B cell (primary cell): ENCODE results near the gene NRXN2. TPM values are rescaled to one million over a fixed set of nuclear protein-coding genes. Genes with fewer than 3 reads are reported as not detected.

Experiments
- ATAC-seq: fragments of 200-7000 bp; cut with Tn5 transposase; one replicate; pipeline ENCODE4 v1.10.0; 2021; ENCODE audit warnings: low read depth, mild to moderate bottlenecking, moderate number of reproducible peaks, moderate library complexity
- CTCF ChIA-PET: fragments of 350-600 bp; sonication (Branson Sonifier 250); formaldehyde crosslinking; loops from one replicate; lab custom pipeline; 2021; ENCODE audit warnings: antibody characterized with exemption, inconsistent platforms; lab: Charles Lee
- POLR2A ChIA-PET: fragments of 350-600 bp; sonication (Branson Sonifier 250); formaldehyde crosslinking; loops from one replicate; lab custom pipeline; 2021; ENCODE audit warnings: antibody characterized with exemption; lab: Charles Lee
- DNase-seq: peaks from one replicate; pipeline ENCODE4 v3.0.0; 2013
- H2AFZ ChIP-seq: 2 replicates; pipeline ENCODE4 v1.6.1; 2012; ENCODE audit warnings: mild to moderate bottlenecking, low read depth, low read length; ENCODE audit not compliant: insufficient read depth, poor library complexity, severe bottlenecking
- H3K27ac ChIP-seq, 2 donors: 1 replicate in 1 of 2; 2 replicates in 1 of 2; pipeline ENCODE4 v1.5.1; 2012 to 2013; ENCODE audit warnings: low read length in 2 of 2, mild to moderate bottlenecking in 2 of 2, moderate library complexity in 1 of 2
- H3K27me3 ChIP-seq, 4 experiments: fragments of 200-600 bp in 1 of 4; sonication (generic) in 1 of 4; replicated peaks in 1 of 4; 1 replicate in 2 of 4; 2 replicates in 2 of 4; pipeline versions ENCODE4 v1.6.1 to v1.7.0; 2013 to 2016; ENCODE audit warnings: low read length in 3 of 4, mild to moderate bottlenecking in 2 of 4, mixed read lengths in 1 of 4, moderate library complexity in 1 of 4; ENCODE audit not compliant: insufficient read depth in 4 of 4, control insufficient read depth in 3 of 4; ENCODE audit errors: control extremely low read depth in 1 of 4
- H3K36me3 ChIP-seq, 2 experiments: replicated peaks in 1 of 2; 1 replicate in 1 of 2; 2 replicates in 1 of 2; pipeline versions ENCODE4 v1.6.1 to v1.7.1; 2013; ENCODE audit warnings: low read length in 1 of 2; ENCODE audit not compliant: insufficient read depth in 2 of 2, control insufficient read depth in 1 of 2; ENCODE audit errors: control extremely low read depth in 1 of 2, extremely low read depth in 1 of 2
- H3K4me1 ChIP-seq, 2 donors: fragments of 200-600 bp in 1 of 2; sonication (generic) in 1 of 2; 1 replicate in 1 of 2; 2 replicates in 1 of 2; pipeline versions ENCODE4 v1.5.1 to v1.6.1; 2013 to 2017; ENCODE audit warnings: low read length in 2 of 2; ENCODE audit not compliant: control insufficient read depth in 2 of 2, insufficient read depth in 2 of 2
- H3K4me2 ChIP-seq: replicated peaks from 2 replicates; pipeline ENCODE3; 2012; ENCODE audit warnings: mild to moderate bottlenecking, low read depth, low read length; ENCODE audit not compliant: poor library complexity, severe bottlenecking
- H3K4me3 ChIP-seq, 5 experiments: fragments of 200-600 bp in 1 of 5; sonication (generic) in 1 of 5; 1 replicate in 3 of 5; 2 replicates in 2 of 5; pipeline versions ENCODE4 v1.5.1 to v1.7.0; 2011 to 2016; ENCODE audit warnings: low read length in 4 of 5, mild to moderate bottlenecking in 4 of 5, low read depth in 2 of 5, control low read depth in 1 of 5, moderate library complexity in 1 of 5; ENCODE audit not compliant: insufficient read depth in 1 of 5; ENCODE audit errors: control extremely low read depth in 1 of 5, extremely low read depth in 1 of 5
- H3K79me2 ChIP-seq: fragments of 200-600 bp; sonication (generic); one replicate; pipeline ENCODE4 v1.6.0; 2016; ENCODE audit warnings: low read length; ENCODE audit not compliant: control insufficient read depth, insufficient read depth
- H3K9ac ChIP-seq: fragments of 200-600 bp; sonication (generic); 2 replicates; pipeline ENCODE4 v1.6.1; 2017; ENCODE audit warnings: mild to moderate bottlenecking, low read length, moderate library complexity
- H3K9me3 ChIP-seq, 3 donors: one replicate each; pipeline versions ENCODE4 v1.6.1 to v1.7.1; 2013; ENCODE audit warnings: low read length in 2 of 3; ENCODE audit not compliant: control insufficient read depth in 2 of 3, insufficient read depth in 1 of 3; ENCODE audit errors: control extremely low read depth in 1 of 3
- H4K20me1 ChIP-seq: 2 replicates; pipeline ENCODE4 v1.6.0; 2012; ENCODE audit warnings: mild to moderate bottlenecking, low read length; ENCODE audit not compliant: insufficient read depth, control insufficient read depth, poor library complexity, severe bottlenecking
- H3K27ac Mint-ChIP-seq: one replicate; pipeline ENCODE4 v1.8.0; 2021; ENCODE audit warnings: mixed read lengths
- H3K27me3 Mint-ChIP-seq: one replicate; pipeline ENCODE4 v1.8.0; 2021; ENCODE audit warnings: mixed read lengths
- H3K4me1 Mint-ChIP-seq: one replicate; pipeline ENCODE4 v1.8.0; 2021; ENCODE audit warnings: mixed read lengths
- H3K4me3 Mint-ChIP-seq: one replicate; pipeline ENCODE4 v1.8.0; 2021; ENCODE audit warnings: mixed read lengths
- H3K9me3 Mint-ChIP-seq: one replicate; pipeline ENCODE4 v1.8.0; 2022; ENCODE audit warnings: mixed read lengths; ENCODE audit not compliant: insufficient read depth
- EZH2 ChIP-seq: IDR thresholded peaks from 2 replicates; pipeline ENCODE4 v1.6.1; 2012; ENCODE audit warnings: borderline replicate concordance, low read depth, mild to moderate bottlenecking, moderate library complexity, low read length; ENCODE audit not compliant: insufficient read depth, poor library complexity, severe bottlenecking
- WGBS: methylation state at CpG from one replicate; pipeline ENCODE4 v1.1.5; 2013; ENCODE audit warnings: missing lambda C conversion rate; ENCODE audit not compliant: insufficient coverage; 5-methylcytosine and 5-hydroxymethylcytosine counted together
- intact Hi-C: fragments of 100-400 bp; cut with micrococcal nuclease; formaldehyde crosslinking; loops from one replicate; pipeline ENCODE4 v1.10.0; 2022
- polyA plus RNA-seq: library from polyadenylated mRNA; depleted of rRNA; stranded (reverse); fragments of >200 nt; gene quantifications from 2 replicates; pipeline ENCODE4 v1.2.3, GENCODE V29; 2012
- total RNA-seq, 2 donors: library from RNA; stranded (reverse); fragments of 120-200 nt in 1 of 2; gene quantifications; 1 replicate in 1 of 2; 2 replicates in 1 of 2; pipeline versions ENCODE4 v1.2.3 to v1.2.4, GENCODE V29; 2013 to 2022
- TF ChIP-seq, protein P1 (sequence below): fragments of 200-600 bp; IDR thresholded peaks from one replicate; pipeline ENCODE4 v1.8.0; 2022; ENCODE audit warnings: antibody characterized with exemption, mild to moderate bottlenecking

The NRXN2 gene
- total and polyA plus RNA-seq, 2 donors (not counting 1 experiment from before 2014, with no cell fraction given) = 0.01 to 0.52 TPM

GRCh38 chr11:64570341-64570740 lies 152.7 kb downstream of the NRXN2 start:
- H3K79me2 ChIP-seq = no peaks in the 10 kb centered on the region
- no peaks in the 10 kb centered on the region for H4K20me1 ChIP-seq
- no peak overlapping the region for H3K4me2 ChIP-seq
- no peaks in the 10 kb centered on the region for H3K4me1 Mint-ChIP-seq
- no peak overlapping the region for H3K9ac ChIP-seq
- WGBS = no CpG with 5 or more reads among the region's 3 CpGs
- ChIA-PET POLR2A (no interaction called here), CTCF (no interaction called here)
- H3K27ac ChIP-seq = no peak overlapping the region
- no peaks in the 10 kb centered on the region for H3K4me1 ChIP-seq
- H3K27ac Mint-ChIP-seq = no peak overlapping the region
- H3K4me3 Mint-ChIP-seq = no peak overlapping the region
- no peak overlapping the region for H3K4me3 ChIP-seq
- H3K27me3 Mint-ChIP-seq = peaks cover 11% of the 10 kb centered on the region
- intact Hi-C loops = no loop called here
- H3K9me3 ChIP-seq = no peaks in the 10 kb centered on the region
- TF ChIP-seq EZH2 = no peak
- TF ChIP-seq, protein P1, sequence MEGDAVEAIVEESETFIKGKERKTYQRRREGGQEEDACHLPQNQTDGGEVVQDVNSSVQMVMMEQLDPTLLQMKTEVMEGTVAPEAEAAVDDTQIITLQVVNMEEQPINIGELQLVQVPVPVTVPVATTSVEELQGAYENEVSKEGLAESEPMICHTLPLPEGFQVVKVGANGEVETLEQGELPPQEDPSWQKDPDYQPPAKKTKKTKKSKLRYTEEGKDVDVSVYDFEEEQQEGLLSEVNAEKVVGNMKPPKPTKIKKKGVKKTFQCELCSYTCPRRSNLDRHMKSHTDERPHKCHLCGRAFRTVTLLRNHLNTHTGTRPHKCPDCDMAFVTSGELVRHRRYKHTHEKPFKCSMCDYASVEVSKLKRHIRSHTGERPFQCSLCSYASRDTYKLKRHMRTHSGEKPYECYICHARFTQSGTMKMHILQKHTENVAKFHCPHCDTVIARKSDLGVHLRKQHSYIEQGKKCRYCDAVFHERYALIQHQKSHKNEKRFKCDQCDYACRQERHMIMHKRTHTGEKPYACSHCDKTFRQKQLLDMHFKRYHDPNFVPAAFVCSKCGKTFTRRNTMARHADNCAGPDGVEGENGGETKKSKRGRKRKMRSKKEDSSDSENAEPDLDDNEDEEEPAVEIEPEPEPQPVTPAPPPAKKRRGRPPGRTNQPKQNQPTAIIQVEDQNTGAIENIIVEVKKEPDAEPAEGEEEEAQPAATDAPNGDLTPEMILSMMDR = no peak
- DNase-seq (no peak), ATAC-seq (no peak)
- H2AFZ ChIP-seq = no peak overlapping the region
- no peaks in the 10 kb centered on the region for H3K27me3 ChIP-seq
- H3K9me3 Mint-ChIP-seq = no peaks in the 10 kb centered on the region
- H3K36me3 ChIP-seq = no peaks in the 10 kb centered on the region

GRCh38 chr11:64569300-64569970 lies 153.6 kb downstream of the NRXN2 start:
- Histone ChIP-seq H2AFZ (no peak overlapping the region), H3K4me3 (no peak overlapping the region), H3K4me2 (no peak overlapping the region), H3K27ac (no peak overlapping the region), H3K9ac (no peak overlapping the region), H3K36me3 (no peaks in the 10 kb centered on the region), H3K79me2 (no peaks in the 10 kb centered on the region), H3K4me1 (no peaks in the 10 kb centered on the region), H3K9me3 (no peaks in the 10 kb centered on the region), H3K27me3 (no peaks in the 10 kb centered on the region), H4K20me1 (no peaks in the 10 kb centered on the region)
- ChIA-PET CTCF (no interaction called here), POLR2A (no interaction called here)
- H3K27me3 Mint-ChIP-seq = peaks cover 11% of the 10 kb centered on the region
- no peaks in the 10 kb centered on the region for H3K9me3 Mint-ChIP-seq
- DNase-seq (no peak), ATAC-seq (no peak)
- no peak overlapping the region for H3K4me3 Mint-ChIP-seq
- no peaks in the 10 kb centered on the region for H3K4me1 Mint-ChIP-seq
- TF ChIP-seq, protein P1 = no peak
- TF ChIP-seq EZH2 = no peak
- no peak overlapping the region for H3K27ac Mint-ChIP-seq
- WGBS = 88% methylated on average over 7 of the region's 8 CpGs
- intact Hi-C loops = no loop called here
